Peyer's patch (tissue), 4 donors: ENCODE results near the gene TMEM94.

ENCODE experiments used
- CTCF ChIP-seq, 6 experiments: fragments of 450-650 bp in 4 of 6; fragments of 200-600 bp in 2 of 6; sonication (generic) in 1 of 6; IDR thresholded peaks; one replicate each; pipeline ENCODE4 v1.5.1; 2017 to 2019; ENCODE audit warnings: antibody characterized with exemption in 6 of 6, mild to moderate bottlenecking in 3 of 6, moderate library complexity in 1 of 6
- POLR2A ChIP-seq, 2 donors: fragments of 450-650 bp; IDR thresholded peaks; one replicate each; pipeline ENCODE4 v1.5.1; 2017; ENCODE audit warnings: antibody characterized with exemption in 2 of 2, mild to moderate bottlenecking in 2 of 2, moderate library complexity in 2 of 2

GRCh38 chr17:75544250-75544649, 87.8 kb downstream of the TMEM94 start:
- no peak for TF ChIP-seq CTCF (IDR thresholded peaks at IDR 0.05)
- TF ChIP-seq POLR2A (IDR thresholded peaks at IDR 0.05) = no peak
